ENCODE measurements around the gene MDN1.
"Not testable (repeated sequence)": the region's sequence is repeated elsewhere in the genome, so short reads cannot be mapped to it uniquely, and the experiment has no call there.

DNA sequence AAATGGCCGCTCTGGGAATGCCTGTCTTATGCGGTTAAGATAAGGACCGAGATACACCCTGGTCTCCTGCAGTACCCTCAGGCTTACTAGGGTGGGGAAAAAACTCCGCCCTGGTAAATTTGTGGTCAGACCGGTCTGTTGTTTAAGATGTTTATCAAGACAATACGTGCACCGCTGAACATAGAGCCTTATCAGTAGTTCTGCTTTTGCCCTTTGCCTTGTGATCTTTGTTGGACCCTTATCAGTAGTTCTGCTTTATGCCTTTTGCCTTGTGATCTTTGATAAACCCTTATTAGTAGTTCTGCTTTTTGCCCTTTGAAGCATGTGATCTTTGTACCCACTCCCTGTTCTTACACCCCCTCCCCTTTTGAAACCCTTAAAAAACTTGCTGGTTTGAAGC lies 36.3 kb downstream of the MDN1 start:
- TF ChIP-seq, protein P1, sequence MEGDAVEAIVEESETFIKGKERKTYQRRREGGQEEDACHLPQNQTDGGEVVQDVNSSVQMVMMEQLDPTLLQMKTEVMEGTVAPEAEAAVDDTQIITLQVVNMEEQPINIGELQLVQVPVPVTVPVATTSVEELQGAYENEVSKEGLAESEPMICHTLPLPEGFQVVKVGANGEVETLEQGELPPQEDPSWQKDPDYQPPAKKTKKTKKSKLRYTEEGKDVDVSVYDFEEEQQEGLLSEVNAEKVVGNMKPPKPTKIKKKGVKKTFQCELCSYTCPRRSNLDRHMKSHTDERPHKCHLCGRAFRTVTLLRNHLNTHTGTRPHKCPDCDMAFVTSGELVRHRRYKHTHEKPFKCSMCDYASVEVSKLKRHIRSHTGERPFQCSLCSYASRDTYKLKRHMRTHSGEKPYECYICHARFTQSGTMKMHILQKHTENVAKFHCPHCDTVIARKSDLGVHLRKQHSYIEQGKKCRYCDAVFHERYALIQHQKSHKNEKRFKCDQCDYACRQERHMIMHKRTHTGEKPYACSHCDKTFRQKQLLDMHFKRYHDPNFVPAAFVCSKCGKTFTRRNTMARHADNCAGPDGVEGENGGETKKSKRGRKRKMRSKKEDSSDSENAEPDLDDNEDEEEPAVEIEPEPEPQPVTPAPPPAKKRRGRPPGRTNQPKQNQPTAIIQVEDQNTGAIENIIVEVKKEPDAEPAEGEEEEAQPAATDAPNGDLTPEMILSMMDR (IDR thresholded peaks at IDR 0.05) = not testable (repeated sequence)
- TF ChIP-seq POLR2A (IDR thresholded peaks at IDR 0.05) = not testable (repeated sequence)
